ENCODE data around the gene HSPA1L.
A peak's percentile ranks its signal among the peaks of the same experiment; 100 is the strongest.

GRCh38 chr6:31829633-31830283 lies 14.7 kb upstream of the HSPA1L start:
- TF ChIP-seq ZFX (IDR thresholded peaks at IDR 0.05), result no peak
- peak; percentile 57 for TF ChIP-seq CTCF (conservative IDR thresholded peaks at IDR 0.05)
